Gastroesophageal sphincter (tissue), 3 donors: Measurements from ENCODE around the gene EPM2AIP1.

Experiments
- EP300 ChIP-seq: sonication (generic); formaldehyde crosslinking; IDR thresholded peaks from one replicate; pipeline ENCODE4 v1.6.1; 2017; ENCODE audit warnings: antibody characterized with exemption, mild to moderate bottlenecking
- POLR2A ChIP-seq, 2 donors: fragments of 450-650 bp; IDR thresholded peaks; one replicate each; pipeline ENCODE4 v1.6.1; 2017; ENCODE audit warnings: antibody characterized with exemption in 2 of 2, mild to moderate bottlenecking in 2 of 2, moderate library complexity in 1 of 2
- TF ChIP-seq, protein P1 (sequence below), 4 experiments: fragments of 200-600 bp in 2 of 4; fragments of 450-650 bp in 2 of 4; sonication (generic) in 1 of 4; IDR thresholded peaks; one replicate each; pipeline ENCODE4 v1.5.1; 2017 to 2019; ENCODE audit warnings: antibody characterized with exemption in 4 of 4, mild to moderate bottlenecking in 2 of 4, moderate library complexity in 2 of 4

DNA sequence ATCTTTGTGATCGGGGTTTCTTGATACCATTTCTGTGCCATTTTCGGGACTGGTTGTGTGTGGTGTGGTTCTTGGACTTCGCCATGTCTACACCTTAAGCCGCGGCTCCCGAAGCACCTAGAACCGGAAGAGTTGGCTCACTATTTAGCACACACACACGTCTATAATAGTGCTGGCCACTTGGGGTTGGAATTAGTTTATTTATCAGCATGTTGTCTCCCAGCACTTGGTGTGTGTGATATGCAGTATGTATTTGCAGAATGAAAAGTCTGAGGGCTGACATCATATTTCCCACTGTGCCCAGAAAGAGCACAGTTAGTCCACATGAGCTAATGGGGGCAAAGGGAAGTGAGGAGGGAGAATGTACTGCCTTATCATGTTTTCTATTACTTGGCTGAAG is 24.0 kb upstream of the EPM2AIP1 start:
- TF ChIP-seq, protein P1, sequence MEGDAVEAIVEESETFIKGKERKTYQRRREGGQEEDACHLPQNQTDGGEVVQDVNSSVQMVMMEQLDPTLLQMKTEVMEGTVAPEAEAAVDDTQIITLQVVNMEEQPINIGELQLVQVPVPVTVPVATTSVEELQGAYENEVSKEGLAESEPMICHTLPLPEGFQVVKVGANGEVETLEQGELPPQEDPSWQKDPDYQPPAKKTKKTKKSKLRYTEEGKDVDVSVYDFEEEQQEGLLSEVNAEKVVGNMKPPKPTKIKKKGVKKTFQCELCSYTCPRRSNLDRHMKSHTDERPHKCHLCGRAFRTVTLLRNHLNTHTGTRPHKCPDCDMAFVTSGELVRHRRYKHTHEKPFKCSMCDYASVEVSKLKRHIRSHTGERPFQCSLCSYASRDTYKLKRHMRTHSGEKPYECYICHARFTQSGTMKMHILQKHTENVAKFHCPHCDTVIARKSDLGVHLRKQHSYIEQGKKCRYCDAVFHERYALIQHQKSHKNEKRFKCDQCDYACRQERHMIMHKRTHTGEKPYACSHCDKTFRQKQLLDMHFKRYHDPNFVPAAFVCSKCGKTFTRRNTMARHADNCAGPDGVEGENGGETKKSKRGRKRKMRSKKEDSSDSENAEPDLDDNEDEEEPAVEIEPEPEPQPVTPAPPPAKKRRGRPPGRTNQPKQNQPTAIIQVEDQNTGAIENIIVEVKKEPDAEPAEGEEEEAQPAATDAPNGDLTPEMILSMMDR (IDR thresholded peaks at IDR 0.05) = no peak
- TF ChIP-seq EP300 (no peak), POLR2A (IDR thresholded peaks at IDR 0.05) (no peak)
